ENCODE results near the gene UFM1. TPM values are rescaled to one million over a fixed set of nuclear protein-coding genes. Genes with fewer than 3 reads are reported as not detected.
"Not testable (repeated sequence)": the region's sequence is repeated elsewhere in the genome, so short reads cannot be mapped to it uniquely, and the experiment has no call there.

UFM1 gene
- polyA plus RNA-seq, 3 donors: 36.0 to 56.6 (median 41.8) TPM

GRCh38 chr13:38363219-38363618 is 13.6 kb downstream of the UFM1 start:
- H3K4me2 ChIP-seq (replicated peaks; ENCODE audit: extremely low read depth, low read length, poor library complexity, severe bottlenecking): no peak overlapping the region
- no peaks in the 10 kb centered on the region for H3K4me1 ChIP-seq (ENCODE audit: control insufficient read depth in 1 of 2, insufficient read depth in 2 of 2, low read length in 2 of 2)
- H3K79me2 ChIP-seq (ENCODE audit: insufficient read depth, low read length): no peaks in the 10 kb centered on the region
- H3K4me3 ChIP-seq (replicated peaks in 1 of 3; ENCODE audit: low read depth in 2 of 3, low read length in 3 of 3): no peak overlapping the region
- DNase-seq: no peak
- TF ChIP-seq, protein P1, sequence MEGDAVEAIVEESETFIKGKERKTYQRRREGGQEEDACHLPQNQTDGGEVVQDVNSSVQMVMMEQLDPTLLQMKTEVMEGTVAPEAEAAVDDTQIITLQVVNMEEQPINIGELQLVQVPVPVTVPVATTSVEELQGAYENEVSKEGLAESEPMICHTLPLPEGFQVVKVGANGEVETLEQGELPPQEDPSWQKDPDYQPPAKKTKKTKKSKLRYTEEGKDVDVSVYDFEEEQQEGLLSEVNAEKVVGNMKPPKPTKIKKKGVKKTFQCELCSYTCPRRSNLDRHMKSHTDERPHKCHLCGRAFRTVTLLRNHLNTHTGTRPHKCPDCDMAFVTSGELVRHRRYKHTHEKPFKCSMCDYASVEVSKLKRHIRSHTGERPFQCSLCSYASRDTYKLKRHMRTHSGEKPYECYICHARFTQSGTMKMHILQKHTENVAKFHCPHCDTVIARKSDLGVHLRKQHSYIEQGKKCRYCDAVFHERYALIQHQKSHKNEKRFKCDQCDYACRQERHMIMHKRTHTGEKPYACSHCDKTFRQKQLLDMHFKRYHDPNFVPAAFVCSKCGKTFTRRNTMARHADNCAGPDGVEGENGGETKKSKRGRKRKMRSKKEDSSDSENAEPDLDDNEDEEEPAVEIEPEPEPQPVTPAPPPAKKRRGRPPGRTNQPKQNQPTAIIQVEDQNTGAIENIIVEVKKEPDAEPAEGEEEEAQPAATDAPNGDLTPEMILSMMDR (IDR thresholded peaks at IDR 0.05): no peak
- intact Hi-C loops (cut with micrococcal nuclease): no loop called here
- Mint-ChIP-seq H3K4me3 (no peak overlapping the region), H3K9me3 (no peaks in the 10 kb centered on the region), H3K27me3 (ENCODE audit: low read depth in 3 of 3) (no peaks in the 10 kb centered on the region), H3K4me1 (peaks cover 10% of the 10 kb centered on the region), H3K36me3 (peaks cover 28 to 39% of the 10 kb centered on the region in 2 donors), H3K27ac (peak overlapping the region in 1 of 7 donors; percentile 46)
- H4K20me1 ChIP-seq (ENCODE audit: insufficient read depth, low read length): no peaks in the 10 kb centered on the region
- no peak overlapping the region for H2AFZ ChIP-seq (ENCODE audit: insufficient read depth, low read depth, low read length, poor library complexity, severe bottlenecking)
- H3K9ac ChIP-seq (ENCODE audit: insufficient read depth, low read length, poor library complexity, severe bottlenecking): no peak overlapping the region
- H3K27ac ChIP-seq (ENCODE audit: low read depth in 1 of 2, low read length in 2 of 2): no peak overlapping the region
- H3K36me3 ChIP-seq (replicated peaks in 1 of 2; ENCODE audit: control insufficient read depth in 1 of 2, insufficient read depth in 2 of 2, low read length in 2 of 2): peaks cover 34 to 51% of the 10 kb centered on the region in 2 donors
- no CpG with 5 or more reads among the region's 2 CpGs for WGBS (ENCODE audit: insufficient coverage)
- H3K27me3 ChIP-seq (ENCODE audit: control insufficient read depth in 2 of 2, insufficient read depth in 2 of 2, low read length in 2 of 2): no peaks in the 10 kb centered on the region
- no peaks in the 10 kb centered on the region for H3K9me3 ChIP-seq (replicated peaks in 1 of 2; ENCODE audit: control insufficient read depth in 1 of 2, insufficient read depth in 1 of 2, low read length in 2 of 2)

DNA sequence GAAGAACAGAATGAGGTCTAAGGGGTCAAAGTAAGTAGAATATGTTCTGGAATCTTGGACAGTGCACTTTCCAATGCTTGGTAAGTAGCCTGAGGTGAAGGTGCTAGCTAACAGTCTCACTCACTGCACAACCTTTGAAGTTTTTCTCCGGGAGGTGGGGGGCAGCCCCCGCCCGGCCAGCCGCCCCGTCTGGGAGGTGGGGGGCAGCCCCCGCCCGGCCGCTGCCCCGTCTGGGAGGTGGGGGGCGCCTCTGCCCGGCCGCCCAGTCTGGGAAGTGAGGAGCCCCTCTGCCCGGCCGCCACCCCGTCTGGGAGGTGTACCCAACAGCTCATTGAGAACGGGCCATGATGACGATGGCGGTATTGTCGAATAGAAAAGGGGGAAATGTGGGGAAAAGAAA is 14.1 kb downstream of the UFM1 start:
- not testable (repeated sequence) for H3K4me2 ChIP-seq (replicated peaks; ENCODE audit: extremely low read depth, low read length, poor library complexity, severe bottlenecking)

More for the DNA sequence above, 14.1 kb downstream of the UFM1 start:
- H3K4me3 ChIP-seq (replicated peaks in 1 of 3; ENCODE audit: low read depth in 2 of 3, low read length in 3 of 3); intact Hi-C loops (cut with micrococcal nuclease); H3K9ac ChIP-seq (ENCODE audit: insufficient read depth, low read length, poor library complexity, severe bottlenecking); H3K4me1 Mint-ChIP-seq; H3K9me3 ChIP-seq (replicated peaks in 1 of 2; ENCODE audit: control insufficient read depth in 1 of 2, insufficient read depth in 1 of 2, low read length in 2 of 2); H3K4me1 ChIP-seq (ENCODE audit: control insufficient read depth in 1 of 2, insufficient read depth in 2 of 2, low read length in 2 of 2); H2AFZ ChIP-seq (ENCODE audit: insufficient read depth, low read depth, low read length, poor library complexity, severe bottlenecking); H4K20me1 ChIP-seq (ENCODE audit: insufficient read depth, low read length); H3K27me3 Mint-ChIP-seq (ENCODE audit: low read depth in 3 of 3); DNase-seq; H3K27ac ChIP-seq (ENCODE audit: low read depth in 1 of 2, low read length in 2 of 2); H3K27me3 ChIP-seq (ENCODE audit: control insufficient read depth in 2 of 2, insufficient read depth in 2 of 2, low read length in 2 of 2); H3K79me2 ChIP-seq (ENCODE audit: insufficient read depth, low read length); H3K9me3 Mint-ChIP-seq; H3K4me3 Mint-ChIP-seq; H3K27ac Mint-ChIP-seq: not testable (repeated sequence)
- peaks cover 24 to 34% of the 10 kb centered on the region in 2 donors for H3K36me3 Mint-ChIP-seq
- H3K36me3 ChIP-seq (replicated peaks in 1 of 2; ENCODE audit: control insufficient read depth in 1 of 2, insufficient read depth in 2 of 2, low read length in 2 of 2): peaks cover 31 to 47% of the 10 kb centered on the region in 2 donors
- WGBS (ENCODE audit: insufficient coverage): no CpG with 5 or more reads among the region's 19 CpGs

Data from CD14-positive monocyte (primary cell).